ENCODE data around the gene TENM4.
A peak's percentile ranks its signal among the peaks of the same experiment; 100 is the strongest.

Gene TENM4

DNA sequence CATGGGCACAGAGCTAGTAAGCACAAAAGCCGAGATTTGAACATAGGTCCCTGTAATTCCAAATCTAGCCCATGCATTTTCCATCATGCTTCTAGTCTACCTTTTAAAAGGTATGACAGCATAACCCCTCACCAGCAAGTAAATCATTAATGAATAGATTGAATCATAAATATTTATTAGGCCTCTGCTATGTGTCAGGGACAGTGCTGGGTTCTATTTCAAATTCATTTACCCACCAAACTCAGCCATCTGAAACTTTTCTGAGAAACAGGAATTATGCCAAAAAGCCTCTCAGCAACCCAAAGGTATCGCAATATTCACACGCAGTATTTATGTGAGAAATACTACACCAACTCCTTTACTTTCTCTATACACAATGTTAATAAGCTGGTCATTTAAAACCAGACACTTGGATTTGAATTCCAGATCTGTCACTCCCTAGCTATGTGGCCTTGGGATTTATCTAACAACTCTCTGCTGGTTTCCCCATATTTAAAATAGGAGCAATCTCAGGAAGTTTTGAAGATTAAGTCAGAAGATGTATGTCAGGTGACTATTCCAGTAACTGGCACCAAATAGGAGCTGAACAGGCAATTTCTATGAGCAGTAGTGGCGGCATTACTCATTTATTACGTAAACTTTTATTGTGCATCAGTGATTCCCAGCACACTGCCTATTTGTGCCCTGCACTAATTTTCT is 191.4 kb downstream of the TENM4 start:
- TF ChIP-seq, protein P1, sequence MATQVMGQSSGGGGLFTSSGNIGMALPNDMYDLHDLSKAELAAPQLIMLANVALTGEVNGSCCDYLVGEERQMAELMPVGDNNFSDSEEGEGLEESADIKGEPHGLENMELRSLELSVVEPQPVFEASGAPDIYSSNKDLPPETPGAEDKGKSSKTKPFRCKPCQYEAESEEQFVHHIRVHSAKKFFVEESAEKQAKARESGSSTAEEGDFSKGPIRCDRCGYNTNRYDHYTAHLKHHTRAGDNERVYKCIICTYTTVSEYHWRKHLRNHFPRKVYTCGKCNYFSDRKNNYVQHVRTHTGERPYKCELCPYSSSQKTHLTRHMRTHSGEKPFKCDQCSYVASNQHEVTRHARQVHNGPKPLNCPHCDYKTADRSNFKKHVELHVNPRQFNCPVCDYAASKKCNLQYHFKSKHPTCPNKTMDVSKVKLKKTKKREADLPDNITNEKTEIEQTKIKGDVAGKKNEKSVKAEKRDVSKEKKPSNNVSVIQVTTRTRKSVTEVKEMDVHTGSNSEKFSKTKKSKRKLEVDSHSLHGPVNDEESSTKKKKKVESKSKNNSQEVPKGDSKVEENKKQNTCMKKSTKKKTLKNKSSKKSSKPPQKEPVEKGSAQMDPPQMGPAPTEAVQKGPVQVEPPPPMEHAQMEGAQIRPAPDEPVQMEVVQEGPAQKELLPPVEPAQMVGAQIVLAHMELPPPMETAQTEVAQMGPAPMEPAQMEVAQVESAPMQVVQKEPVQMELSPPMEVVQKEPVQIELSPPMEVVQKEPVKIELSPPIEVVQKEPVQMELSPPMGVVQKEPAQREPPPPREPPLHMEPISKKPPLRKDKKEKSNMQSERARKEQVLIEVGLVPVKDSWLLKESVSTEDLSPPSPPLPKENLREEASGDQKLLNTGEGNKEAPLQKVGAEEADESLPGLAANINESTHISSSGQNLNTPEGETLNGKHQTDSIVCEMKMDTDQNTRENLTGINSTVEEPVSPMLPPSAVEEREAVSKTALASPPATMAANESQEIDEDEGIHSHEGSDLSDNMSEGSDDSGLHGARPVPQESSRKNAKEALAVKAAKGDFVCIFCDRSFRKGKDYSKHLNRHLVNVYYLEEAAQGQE (IDR thresholded peaks at IDR 0.05; ENCODE audit: insufficient read depth in 1 of 2, low read depth in 2 of 2, low read length in 2 of 2) = no peak
- TF ChIP-seq SIN3A (IDR thresholded peaks at IDR 0.05; ENCODE audit: borderline replicate concordance, insufficient read depth, low read length) = no peak
- no peak for TF ChIP-seq TAF1 (IDR thresholded peaks at IDR 0.05; ENCODE audit: borderline replicate concordance, insufficient read depth, low read length)
- TF ChIP-seq FOXP2 (optimal IDR thresholded peaks at IDR 0.05; ENCODE audit: borderline replicate concordance, extremely low read depth, extremely low read length, insufficient read depth) = no peak
- no peak for TF ChIP-seq POLR2AphosphoS5 (IDR thresholded peaks at IDR 0.05; ENCODE audit: low read depth, low read length)

DNA sequence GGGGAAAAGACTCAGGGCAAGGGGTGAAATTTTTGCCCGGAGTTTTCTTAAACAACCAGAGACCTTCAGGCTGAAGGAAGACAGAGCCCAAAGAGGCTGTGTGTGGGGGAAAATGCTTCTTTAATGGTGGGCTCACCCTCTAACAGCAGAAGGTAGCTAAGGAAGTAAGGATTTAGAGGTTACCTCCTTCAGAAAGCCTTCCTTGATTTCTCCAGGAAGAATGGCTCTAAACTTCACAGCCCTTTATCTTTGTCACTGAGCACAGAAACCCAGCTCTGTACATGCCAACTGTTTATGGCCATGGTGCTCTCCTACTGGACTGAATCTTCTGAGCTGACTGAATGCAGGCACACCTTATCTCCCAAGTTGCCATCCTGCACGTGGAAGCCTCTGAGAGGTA is 196.0 kb downstream of the TENM4 start:
- no peak for TF ChIP-seq POLR2AphosphoS5 (IDR thresholded peaks at IDR 0.05; ENCODE audit: low read depth, low read length)
- no peak for TF ChIP-seq SIN3A (IDR thresholded peaks at IDR 0.05; ENCODE audit: borderline replicate concordance, insufficient read depth, low read length)
- TF ChIP-seq FOXP2 (optimal IDR thresholded peaks at IDR 0.05; ENCODE audit: borderline replicate concordance, extremely low read depth, extremely low read length, insufficient read depth) = no peak
- TF ChIP-seq TAF1 (IDR thresholded peaks at IDR 0.05; ENCODE audit: borderline replicate concordance, insufficient read depth, low read length) = no peak
- TF ChIP-seq, protein P1 (IDR thresholded peaks at IDR 0.05; ENCODE audit: insufficient read depth in 1 of 2, low read depth in 2 of 2, low read length in 2 of 2) = no peak

GRCh38 chr11:79244241-79244772 is 196.5 kb downstream of the TENM4 start:
- TF ChIP-seq POLR2AphosphoS5 (IDR thresholded peaks at IDR 0.05; ENCODE audit: low read depth, low read length) = no peak
- TF ChIP-seq FOXP2 (optimal IDR thresholded peaks at IDR 0.05; ENCODE audit: borderline replicate concordance, extremely low read depth, extremely low read length, insufficient read depth) = no peak
- TF ChIP-seq, protein P1 (IDR thresholded peaks at IDR 0.05; ENCODE audit: insufficient read depth in 1 of 2, low read depth in 2 of 2, low read length in 2 of 2) = no peak
- no peak for TF ChIP-seq SIN3A (IDR thresholded peaks at IDR 0.05; ENCODE audit: borderline replicate concordance, insufficient read depth, low read length)
- peak; percentile 39; the same call in 1 of the 2 replicates for TF ChIP-seq TAF1 (IDR thresholded peaks at IDR 0.05; ENCODE audit: borderline replicate concordance, insufficient read depth, low read length)

DNA sequence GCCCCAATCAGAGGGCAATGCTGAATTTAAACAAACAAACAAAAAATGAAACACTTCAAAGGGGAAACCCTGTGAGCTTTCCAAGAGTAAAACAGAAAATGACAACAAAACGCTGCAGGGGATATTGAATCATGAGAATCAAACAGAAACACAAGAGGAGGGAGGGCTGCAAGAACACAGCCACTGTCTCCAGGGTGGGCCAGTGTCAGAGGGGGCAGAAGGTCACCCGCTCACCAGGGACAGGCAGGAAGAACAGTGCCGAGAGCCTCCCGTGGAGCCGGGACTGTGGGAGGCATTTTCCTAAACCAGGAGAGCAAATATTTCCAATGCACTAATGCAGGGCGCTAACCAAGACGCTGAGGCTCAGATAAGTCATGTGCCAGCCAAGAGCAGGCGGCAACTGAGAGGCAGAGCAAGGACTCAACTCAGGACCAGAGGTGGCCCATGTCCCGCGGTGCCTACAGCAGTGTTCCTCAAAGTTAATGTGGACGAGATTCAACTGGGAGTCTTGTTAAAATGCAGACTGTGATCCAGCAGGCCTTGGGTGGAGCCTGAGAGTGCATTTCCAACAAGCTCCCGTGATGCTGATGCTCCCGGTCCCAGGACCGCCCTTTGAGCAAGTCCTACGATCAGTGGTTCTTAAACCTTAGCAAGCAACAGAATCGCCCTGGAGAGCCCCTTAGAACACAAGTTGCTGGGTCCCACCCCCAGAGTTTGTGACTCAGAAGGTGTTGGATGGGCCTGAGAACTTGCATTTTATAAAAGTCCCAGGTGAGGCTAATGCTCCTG is 197.2 kb downstream of the TENM4 start:
- no peak for TF ChIP-seq TAF1 (IDR thresholded peaks at IDR 0.05; ENCODE audit: borderline replicate concordance, insufficient read depth, low read length)
- TF ChIP-seq POLR2AphosphoS5 (IDR thresholded peaks at IDR 0.05; ENCODE audit: low read depth, low read length) = no peak
- TF ChIP-seq, protein P1 (IDR thresholded peaks at IDR 0.05; ENCODE audit: insufficient read depth in 1 of 2, low read depth in 2 of 2, low read length in 2 of 2) = no peak
